A673 (cell line): ENCODE results near the gene TRIM43B.

Source experiments
- EZH2 ChIP-seq: fragments of 200-600 bp; sonication (generic); IDR thresholded peaks from 2 replicates; pipeline ENCODE4 v1.6.1; 2017; ENCODE audit warnings: borderline replicate concordance, low read depth, mild to moderate bottlenecking, mixed read lengths, antibody characterized with exemption, low read length; ENCODE audit not compliant: poor library complexity, severe bottlenecking
- TF ChIP-seq, protein P1 (sequence below): fragments of 300-800, 200-600 bp; sonication (generic); conservative IDR thresholded peaks from 2 replicates; pipeline ENCODE4 v1.5.1; 2017; ENCODE audit warnings: low read depth, mild to moderate bottlenecking, antibody characterized with exemption, low read length, moderate library complexity, mixed read lengths

DNA sequence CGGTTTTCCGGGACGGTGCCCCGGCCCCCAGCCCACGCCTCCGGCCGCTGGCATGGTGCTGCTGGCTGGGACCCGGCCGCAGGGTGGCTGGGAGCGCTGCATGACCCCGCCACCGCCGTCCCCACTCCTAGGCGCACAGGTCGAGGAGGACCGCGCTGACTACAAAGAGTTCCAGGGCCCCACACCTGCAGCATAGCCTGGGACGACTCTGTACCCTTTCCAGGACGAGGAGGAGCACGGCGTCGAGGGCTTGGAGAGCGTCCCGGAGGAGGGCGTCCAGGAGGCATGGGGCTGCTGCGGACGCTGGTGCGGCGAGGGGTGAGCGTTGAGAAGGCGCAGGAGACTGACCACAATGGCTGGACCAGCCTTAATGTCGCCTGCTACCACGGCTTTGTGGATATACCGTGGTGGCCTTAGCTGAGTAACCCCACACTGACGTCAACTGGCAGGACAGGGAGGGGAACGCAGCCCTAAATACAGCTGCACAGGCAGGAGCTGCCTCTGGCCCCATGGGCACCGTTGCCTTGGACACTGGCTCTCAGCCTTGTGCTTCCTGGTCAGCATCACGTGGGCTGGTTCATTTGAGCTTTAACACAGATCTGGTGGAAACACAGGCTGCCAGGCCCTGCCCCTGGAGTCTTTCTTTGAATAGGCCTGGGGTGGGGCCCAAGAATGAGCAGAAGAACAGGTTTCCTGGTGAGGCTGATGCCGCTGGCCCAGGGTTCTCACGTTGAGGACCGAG is 40.9 kb upstream of the TRIM43B start:
- TF ChIP-seq, protein P1, sequence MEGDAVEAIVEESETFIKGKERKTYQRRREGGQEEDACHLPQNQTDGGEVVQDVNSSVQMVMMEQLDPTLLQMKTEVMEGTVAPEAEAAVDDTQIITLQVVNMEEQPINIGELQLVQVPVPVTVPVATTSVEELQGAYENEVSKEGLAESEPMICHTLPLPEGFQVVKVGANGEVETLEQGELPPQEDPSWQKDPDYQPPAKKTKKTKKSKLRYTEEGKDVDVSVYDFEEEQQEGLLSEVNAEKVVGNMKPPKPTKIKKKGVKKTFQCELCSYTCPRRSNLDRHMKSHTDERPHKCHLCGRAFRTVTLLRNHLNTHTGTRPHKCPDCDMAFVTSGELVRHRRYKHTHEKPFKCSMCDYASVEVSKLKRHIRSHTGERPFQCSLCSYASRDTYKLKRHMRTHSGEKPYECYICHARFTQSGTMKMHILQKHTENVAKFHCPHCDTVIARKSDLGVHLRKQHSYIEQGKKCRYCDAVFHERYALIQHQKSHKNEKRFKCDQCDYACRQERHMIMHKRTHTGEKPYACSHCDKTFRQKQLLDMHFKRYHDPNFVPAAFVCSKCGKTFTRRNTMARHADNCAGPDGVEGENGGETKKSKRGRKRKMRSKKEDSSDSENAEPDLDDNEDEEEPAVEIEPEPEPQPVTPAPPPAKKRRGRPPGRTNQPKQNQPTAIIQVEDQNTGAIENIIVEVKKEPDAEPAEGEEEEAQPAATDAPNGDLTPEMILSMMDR: no peak
- TF ChIP-seq EZH2: no peak
